OCI-LY1 (cell line): ENCODE results near the gene ATP2A2.
"Not testable (repeated sequence)": the region's sequence is repeated elsewhere in the genome, so short reads cannot be mapped to it uniquely, and the experiment has no call there.

Experiments used
- H2AFZ ChIP-seq: fragments of 200-600 bp; sonication (generic), shearing (Covaris generic); 2 replicates; pipeline ENCODE4 v1.6.0; 2014; ENCODE audit warnings: antibody characterized with exemption, mild to moderate bottlenecking, low read length
- H3F3A ChIP-seq: fragments of 200-600 bp; sonication (generic), shearing (Covaris generic); 2 replicates; pipeline ENCODE4 v1.6.0; 2014; ENCODE audit warnings: mild to moderate bottlenecking, antibody characterized with exemption, low read length, moderate library complexity; ENCODE audit not compliant: insufficient read depth
- H3K27ac ChIP-seq: fragments of 200-600 bp; sonication (generic); 2 replicates; pipeline ENCODE4 v1.5.1; 2014; ENCODE audit warnings: low read length, mixed run types, mild to moderate bottlenecking, low read depth; ENCODE audit not compliant: poor library complexity, severe bottlenecking
- H3K27me3 ChIP-seq: fragments of 200-600 bp; sonication (generic); 2 replicates; pipeline ENCODE4 v1.6.0; 2014; ENCODE audit warnings: antibody characterized with exemption, mild to moderate bottlenecking, low read length, moderate library complexity; ENCODE audit not compliant: insufficient read depth
- H3K36me3 ChIP-seq: fragments of 200-600 bp; sonication (generic); 2 replicates; pipeline ENCODE4 v1.6.1; 2014; ENCODE audit warnings: mild to moderate bottlenecking, antibody characterized with exemption, low read length, moderate library complexity, mixed read lengths; ENCODE audit not compliant: insufficient read depth
- H3K4me1 ChIP-seq: fragments of 200-600 bp; sonication (generic); 2 replicates; pipeline ENCODE4 v1.5.1; 2014; ENCODE audit warnings: mild to moderate bottlenecking, low read length, moderate library complexity; ENCODE audit not compliant: insufficient read depth, severe bottlenecking
- H3K4me2 ChIP-seq: fragments of 200-600 bp; sonication (generic), shearing (Covaris generic); 2 replicates; pipeline ENCODE4 v1.6.1; 2014; ENCODE audit warnings: low read length
- H3K4me3 ChIP-seq: fragments of 200-600 bp; sonication (generic); 2 replicates; pipeline ENCODE4 v1.5.1; 2014; ENCODE audit warnings: low read length, low read depth, mild to moderate bottlenecking, mixed read lengths; ENCODE audit not compliant: poor library complexity, severe bottlenecking
- H3K79me2 ChIP-seq: fragments of 200-600 bp; shearing (Covaris generic); 2 replicates; pipeline ENCODE4 v1.6.1; 2016; ENCODE audit warnings: mixed run types, low read length, mixed read lengths; ENCODE audit not compliant: insufficient read depth
- H3K9ac ChIP-seq: fragments of 200-600 bp; sonication (generic), shearing (Covaris generic); 2 replicates; pipeline ENCODE4 v1.6.1; 2014; ENCODE audit warnings: mild to moderate bottlenecking, low read length, mixed read lengths
- H3K9me2 ChIP-seq: fragments of 200-600 bp; sonication (generic), shearing (Covaris generic); 2 replicates; pipeline ENCODE4 v1.6.1; 2014; ENCODE audit warnings: low read depth, mild to moderate bottlenecking, low read length, mixed read lengths
- H3K9me3 ChIP-seq: fragments of 200-600 bp; shearing (Covaris generic); 2 replicates; pipeline ENCODE4 v1.6.1; 2014; ENCODE audit warnings: low read length, mixed read lengths
- H4K20me1 ChIP-seq: fragments of 200-600 bp; sonication (generic), shearing (Covaris generic); 2 replicates; pipeline ENCODE4 v1.6.0; 2016; ENCODE audit warnings: mild to moderate bottlenecking, low read length; ENCODE audit not compliant: insufficient read depth
- CTCF ChIP-seq: fragments of 200-600 bp; sonication (generic), shearing (Covaris generic); IDR thresholded peaks from 2 replicates; pipeline ENCODE4 v1.5.1; 2017; ENCODE audit warnings: mild to moderate bottlenecking, antibody characterized with exemption, low read length, moderate library complexity, mixed read lengths
- EZH2 ChIP-seq: fragments of 200-600 bp; sonication (generic), shearing (Covaris generic); IDR thresholded peaks from 2 replicates; pipeline ENCODE4 v1.8.0; 2017; ENCODE audit warnings: borderline replicate concordance, mixed run types, mild to moderate bottlenecking, antibody characterized with exemption, low read length, moderate library complexity, mixed read lengths

ATP2A2 gene

DNA sequence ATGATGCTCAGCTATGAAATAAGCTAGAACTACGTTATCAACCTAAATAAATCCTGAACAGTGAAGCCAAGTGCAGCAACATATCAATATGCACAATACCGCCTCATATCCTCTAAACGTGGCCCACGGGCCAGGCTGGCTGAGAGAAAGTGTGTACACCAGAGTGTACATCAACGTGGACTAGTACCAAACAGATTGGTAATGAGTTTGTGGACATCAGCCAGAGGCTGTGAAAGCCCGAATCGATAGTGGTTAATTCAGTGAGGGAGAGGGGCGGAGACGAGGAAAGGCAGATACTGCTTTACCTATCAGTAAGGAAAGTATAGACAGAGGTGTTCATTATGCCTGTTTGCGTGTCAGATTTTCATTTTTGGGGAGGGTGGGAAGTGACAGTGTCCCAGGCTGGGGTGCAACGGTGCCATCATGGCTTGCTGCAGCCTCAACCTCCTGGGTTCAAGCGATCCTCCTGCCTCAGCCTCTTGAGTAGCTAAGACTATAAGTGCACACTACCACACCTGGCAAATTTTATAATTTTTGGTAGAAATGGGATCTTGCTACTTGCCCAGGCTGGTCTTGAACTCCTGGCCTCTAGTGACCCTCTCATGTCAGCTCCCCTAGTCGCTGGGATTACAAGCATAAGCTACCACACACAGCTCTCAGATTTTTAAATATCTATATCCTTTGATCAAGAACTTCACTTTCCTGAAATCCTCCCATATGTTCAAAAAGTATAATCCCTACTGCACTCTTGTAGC lies 72.3 kb downstream of the ATP2A2 start:
- no peak overlapping the region for H3K9ac ChIP-seq
- H3K36me3 ChIP-seq, result peaks cover 19% of the 10 kb centered on the region
- H2AFZ ChIP-seq, result no peak overlapping the region
- H3K27me3 ChIP-seq, result no peaks in the 10 kb centered on the region
- no peak overlapping the region for H3K4me2 ChIP-seq
- H3K79me2 ChIP-seq, result no peaks in the 10 kb centered on the region
- H3K9me2 ChIP-seq, result no peaks in the 10 kb centered on the region
- no peaks in the 10 kb centered on the region for H3K4me1 ChIP-seq
- 0 out of 2 replicates have a peak, but pooled peaks cover 5% of the 10 kb centered on the region for H3F3A ChIP-seq
- no peak overlapping the region for H3K27ac ChIP-seq
- H3K4me3 ChIP-seq, result no peak overlapping the region
- no peaks in the 10 kb centered on the region for H4K20me1 ChIP-seq
- TF ChIP-seq EZH2 (no peak), CTCF (no peak)
- no peaks in the 10 kb centered on the region for H3K9me3 ChIP-seq

DNA sequence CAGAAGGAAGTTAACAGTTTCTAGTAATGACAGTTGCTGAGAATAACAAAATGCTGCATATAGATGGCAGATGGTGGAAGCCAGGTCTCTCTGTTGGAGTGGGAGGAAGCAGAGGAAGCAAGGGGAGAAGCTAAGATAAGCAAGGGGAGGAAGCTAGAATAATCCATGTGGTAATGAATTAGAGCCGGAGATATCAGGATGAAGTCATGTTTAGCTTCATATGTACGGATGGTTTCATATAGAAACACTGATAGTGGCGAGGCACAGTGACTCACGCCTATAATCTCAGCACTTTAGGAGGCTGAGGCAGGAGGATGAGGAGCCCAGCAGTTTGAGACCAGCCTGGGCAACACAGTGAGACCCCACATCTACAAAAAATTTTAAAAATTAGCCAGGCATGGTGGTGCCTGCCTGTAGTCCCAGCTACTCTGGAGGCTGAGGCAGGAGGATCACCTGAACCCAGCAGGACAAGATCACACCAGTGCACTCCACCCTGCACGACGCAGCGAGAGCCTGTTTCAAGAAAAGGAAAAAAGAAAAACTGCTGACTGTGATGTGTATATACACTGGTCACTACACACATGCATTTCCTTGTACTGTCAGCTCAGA lies 73.2 kb downstream of the ATP2A2 start:
- no peak overlapping the region for H3K4me3 ChIP-seq
- H3K4me1 ChIP-seq, result no peaks in the 10 kb centered on the region
- no peaks in the 10 kb centered on the region for H3K9me3 ChIP-seq
- no peak overlapping the region for H3K27ac ChIP-seq
- H3K27me3 ChIP-seq, result no peaks in the 10 kb centered on the region
- H2AFZ ChIP-seq, result no peak overlapping the region
- H3K4me2 ChIP-seq, result no peak overlapping the region
- 0 out of 2 replicates have a peak, but pooled peaks cover 5% of the 10 kb centered on the region for H3F3A ChIP-seq
- TF ChIP-seq CTCF (no peak), EZH2 (no peak)
- H4K20me1 ChIP-seq, result no peaks in the 10 kb centered on the region
- H3K9me2 ChIP-seq, result no peaks in the 10 kb centered on the region
- no peak overlapping the region for H3K9ac ChIP-seq
- H3K79me2 ChIP-seq, result no peaks in the 10 kb centered on the region
- H3K36me3 ChIP-seq, result peaks cover 10% of the 10 kb centered on the region

GRCh38 chr12:110355073-110355472 lies 74.0 kb downstream of the ATP2A2 start:
- no peaks in the 10 kb centered on the region for H3K4me1 ChIP-seq
- no peak overlapping the region for H3K9ac ChIP-seq

GRCh38 chr12:110358384-110359097 lies 77.5 kb downstream of the ATP2A2 start:
- not testable (repeated sequence) for H3K27me3 ChIP-seq, H3K9me2 ChIP-seq, H3K9ac ChIP-seq, H3K9me3 ChIP-seq, H3K4me2 ChIP-seq, H3K27ac ChIP-seq, H3F3A ChIP-seq, H3K79me2 ChIP-seq, H4K20me1 ChIP-seq, H3K4me1 ChIP-seq, H3K4me3 ChIP-seq, H2AFZ ChIP-seq, H3K36me3 ChIP-seq

More at GRCh38 chr12:110355073-110355472, 74.0 kb downstream of the ATP2A2 start:
- Histone ChIP-seq H3K4me3 (no peak overlapping the region), H3K36me3 (peaks cover 9% of the 10 kb centered on the region), H3K79me2 (no peaks in the 10 kb centered on the region), H3K27ac (no peak overlapping the region), H4K20me1 (no peaks in the 10 kb centered on the region), H3K9me3 (no peaks in the 10 kb centered on the region), H3K27me3 (no peaks in the 10 kb centered on the region), H3K9me2 (no peaks in the 10 kb centered on the region), H3K4me2 (no peak overlapping the region), H2AFZ (no peak overlapping the region), H3F3A (0 out of 2 replicates have a peak, but pooled peaks cover 5% of the 10 kb centered on the region)
- peak; percentile 57 for TF ChIP-seq CTCF
- TF ChIP-seq EZH2, result no peak
